ENCODE data around the gene GANAB. TPM values are rescaled to one million over a fixed set of nuclear protein-coding genes. Genes with fewer than 3 reads are reported as not detected.

GANAB gene
- total RNA-seq, 1 experiment from 2014 or later = 475 TPM

- no TSS peak for BruUV-seq (replicated peaks)
- no peak for TF ChIP-seq EZH2 (IDR thresholded peaks at IDR 0.05; ENCODE audit: borderline replicate concordance, low read depth, low read length, poor library complexity, severe bottlenecking)
- TF ChIP-seq, protein P1, sequence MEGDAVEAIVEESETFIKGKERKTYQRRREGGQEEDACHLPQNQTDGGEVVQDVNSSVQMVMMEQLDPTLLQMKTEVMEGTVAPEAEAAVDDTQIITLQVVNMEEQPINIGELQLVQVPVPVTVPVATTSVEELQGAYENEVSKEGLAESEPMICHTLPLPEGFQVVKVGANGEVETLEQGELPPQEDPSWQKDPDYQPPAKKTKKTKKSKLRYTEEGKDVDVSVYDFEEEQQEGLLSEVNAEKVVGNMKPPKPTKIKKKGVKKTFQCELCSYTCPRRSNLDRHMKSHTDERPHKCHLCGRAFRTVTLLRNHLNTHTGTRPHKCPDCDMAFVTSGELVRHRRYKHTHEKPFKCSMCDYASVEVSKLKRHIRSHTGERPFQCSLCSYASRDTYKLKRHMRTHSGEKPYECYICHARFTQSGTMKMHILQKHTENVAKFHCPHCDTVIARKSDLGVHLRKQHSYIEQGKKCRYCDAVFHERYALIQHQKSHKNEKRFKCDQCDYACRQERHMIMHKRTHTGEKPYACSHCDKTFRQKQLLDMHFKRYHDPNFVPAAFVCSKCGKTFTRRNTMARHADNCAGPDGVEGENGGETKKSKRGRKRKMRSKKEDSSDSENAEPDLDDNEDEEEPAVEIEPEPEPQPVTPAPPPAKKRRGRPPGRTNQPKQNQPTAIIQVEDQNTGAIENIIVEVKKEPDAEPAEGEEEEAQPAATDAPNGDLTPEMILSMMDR (conservative IDR thresholded peaks at IDR 0.05; ENCODE audit: low read depth, low read length) = no peak
- intact Hi-C loops (cut with micrococcal nuclease; ENCODE audit: unreplicated experiment) = no loop called here
Measured at GRCh38 chr11:62689421-62690183, 43.2 kb upstream of the GANAB start, which contains the start of gene LRRN4CL. Gene LRRN4CL (minus strand): TSS chr11:62689530. CDS start chr11:62688508, 1,022 bp downstream.

GRCh38 chr11:62688491-62688890 is 42.1 kb upstream of the GANAB start:
- intact Hi-C loops (cut with micrococcal nuclease; ENCODE audit: unreplicated experiment) = no loop called here
- DNase-seq (ENCODE audit: low spot score) = no peak
- Histone ChIP-seq H3K4me3 (ENCODE audit: low read depth, low read length, poor library complexity, severe bottlenecking) (no peak overlapping the region), H3K27ac (ENCODE audit: low read depth, low read length, poor library complexity, severe bottlenecking) (peak overlapping the region; percentile 42), H3K36me3 (ENCODE audit: insufficient read depth, low read length, poor library complexity, severe bottlenecking) (peaks cover 31% of the 10 kb centered on the region), H3K9me3 (ENCODE audit: low read depth, low read length, poor library complexity, severe bottlenecking) (no peaks in the 10 kb centered on the region), H3K27me3 (replicated peaks; ENCODE audit: insufficient read depth, low read depth, low read length, poor library complexity) (no peaks in the 10 kb centered on the region), H3K4me1 (ENCODE audit: insufficient read depth, low read length, poor library complexity, severe bottlenecking) (peaks cover 12% of the 10 kb centered on the region)
- ChIA-PET CTCF (no interaction called here), POLR2A (ENCODE audit: low non-redundant PET) (no interaction called here)
- BruUV-seq (replicated peaks) = no TSS peak
- TF ChIP-seq, protein P1 (conservative IDR thresholded peaks at IDR 0.05; ENCODE audit: low read depth, low read length) = no peak
- TF ChIP-seq EZH2 (IDR thresholded peaks at IDR 0.05; ENCODE audit: borderline replicate concordance, low read depth, low read length, poor library complexity, severe bottlenecking) = no peak

More at GRCh38 chr11:62689421-62690183, 43.2 kb upstream of the GANAB start, which contains the start of gene LRRN4CL:
- H3K27me3 ChIP-seq (replicated peaks; ENCODE audit: insufficient read depth, low read depth, low read length, poor library complexity) = no peaks in the 10 kb centered on the region
- peaks cover 12% of the 10 kb centered on the region for H3K4me1 ChIP-seq (ENCODE audit: insufficient read depth, low read length, poor library complexity, severe bottlenecking)
- H3K9me3 ChIP-seq (ENCODE audit: low read depth, low read length, poor library complexity, severe bottlenecking) = no peaks in the 10 kb centered on the region
- CTCF ChIA-PET = no interaction called here
- POLR2A ChIA-PET (ENCODE audit: low non-redundant PET) = interaction anchor here (0.6 kb wide), 1 partner anchor 49 kb away, joined by 13 read pairs; no protein-coding TSS in a partner anchor
- no peak within 1 kb of the TSS for H3K4me3 ChIP-seq (ENCODE audit: low read depth, low read length, poor library complexity, severe bottlenecking)
- peak; percentile 72 for DNase-seq (ENCODE audit: low spot score)
- H3K36me3 ChIP-seq (ENCODE audit: insufficient read depth, low read length, poor library complexity, severe bottlenecking) = peaks cover 39% of the 10 kb centered on the region
- peak within 1 kb of the TSS; percentile 63 for H3K27ac ChIP-seq (ENCODE audit: low read depth, low read length, poor library complexity, severe bottlenecking)

GRCh38 chr11:62687508-62688396 is 41.3 kb upstream of the GANAB start:
- ChIA-PET POLR2A (ENCODE audit: low non-redundant PET) (no interaction called here), CTCF (interaction anchor here (0.6 kb wide), 1 partner anchor 8 kb away, joined by 9 read pairs; no protein-coding TSS in a partner anchor)
- DNase-seq (ENCODE audit: low spot score) = no peak
- Histone ChIP-seq H3K4me1 (ENCODE audit: insufficient read depth, low read length, poor library complexity, severe bottlenecking) (peaks cover 12% of the 10 kb centered on the region), H3K27me3 (replicated peaks; ENCODE audit: insufficient read depth, low read depth, low read length, poor library complexity) (no peaks in the 10 kb centered on the region), H3K27ac (ENCODE audit: low read depth, low read length, poor library complexity, severe bottlenecking) (peak overlapping the region; percentile 42), H3K36me3 (ENCODE audit: insufficient read depth, low read length, poor library complexity, severe bottlenecking) (peaks cover 24% of the 10 kb centered on the region), H3K4me3 (ENCODE audit: low read depth, low read length, poor library complexity, severe bottlenecking) (no peak overlapping the region), H3K9me3 (ENCODE audit: low read depth, low read length, poor library complexity, severe bottlenecking) (no peaks in the 10 kb centered on the region)
- BruUV-seq (replicated peaks) = no TSS peak
- intact Hi-C loops (cut with micrococcal nuclease; ENCODE audit: unreplicated experiment) = no loop called here
- no peak for TF ChIP-seq EZH2 (IDR thresholded peaks at IDR 0.05; ENCODE audit: borderline replicate concordance, low read depth, low read length, poor library complexity, severe bottlenecking)

All from A673 (cell line).